Fibroblast of the aortic adventitia (primary cell): ENCODE measurements around the gene STK10. TPM values are rescaled to one million over a fixed set of nuclear protein-coding genes. Genes with fewer than 3 reads are reported as not detected.

Experiments
- DNase-seq: peaks from one replicate; pipeline ENCODE4 v3.0.0-alpha.2; 2010; ENCODE audit warnings: low read depth
- H3K4me3 ChIP-seq: 2 replicates; pipeline ENCODE4 v1.5.1; 2011; ENCODE audit warnings: low read depth, mild to moderate bottlenecking, control low read depth, low read length, moderate library complexity
- total RNA-seq: library from RNA; depleted of rRNA; stranded (reverse); fragments of >200 nt; gene quantifications from 2 replicates; pipeline ENCODE4 v1.2.3, GENCODE V29; 2012; ENCODE audit warnings: low replicate concordance
- TF ChIP-seq, protein P1 (sequence below): IDR thresholded peaks from 2 replicates; pipeline ENCODE4 v1.5.1; 2011; ENCODE audit warnings: mild to moderate bottlenecking, low read length, control low read depth, inconsistent platforms; ENCODE audit not compliant: insufficient read depth

Gene STK10
- total RNA-seq, 1 donor, result 16.0 TPM

DNA sequence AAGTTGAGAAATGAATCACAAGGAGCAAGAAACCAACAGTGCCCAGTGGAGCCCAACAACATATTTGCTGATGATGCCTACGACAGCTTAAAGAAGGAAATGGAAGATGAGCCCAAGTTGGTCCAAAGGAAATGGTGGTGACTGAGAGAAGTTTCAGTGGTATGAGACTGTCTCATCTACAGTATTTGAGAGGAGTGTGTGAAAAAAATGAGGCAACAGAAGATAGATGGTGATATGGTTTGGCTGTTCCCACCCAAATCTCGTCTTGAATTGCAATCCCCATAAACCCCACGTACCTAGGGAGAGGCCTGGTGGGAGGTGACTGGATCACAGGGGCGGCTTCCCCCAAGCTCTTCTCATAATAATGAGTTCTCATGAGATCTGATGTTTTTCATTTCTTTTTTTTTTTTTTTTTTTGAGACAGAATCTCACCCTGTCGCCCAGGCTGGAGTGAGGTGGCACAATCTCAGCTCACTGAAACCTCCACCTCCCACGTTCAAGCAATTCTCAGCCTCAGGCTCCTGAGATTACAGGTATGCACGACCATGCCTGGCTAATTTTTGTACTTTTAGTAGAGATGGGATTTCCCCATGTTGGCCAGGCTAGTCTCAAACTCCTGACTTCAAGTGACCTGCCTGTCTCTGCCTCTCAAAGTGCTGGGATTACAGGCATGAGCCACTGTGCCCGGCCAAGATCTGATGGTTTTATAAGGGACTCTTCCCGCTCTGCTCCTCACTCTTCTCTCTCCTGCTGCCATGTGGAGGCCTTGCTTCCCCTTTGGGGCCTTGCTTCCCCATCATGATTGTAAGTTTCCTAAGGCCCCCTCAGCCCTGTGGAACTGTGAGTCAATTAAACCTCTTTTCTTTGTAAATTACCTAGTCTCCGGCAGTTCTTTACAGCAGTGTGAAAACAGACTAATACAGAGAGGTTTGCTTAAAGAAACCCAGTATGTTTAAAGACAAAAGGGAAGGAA is 36.2 kb upstream of the STK10 start:
- TF ChIP-seq, protein P1, sequence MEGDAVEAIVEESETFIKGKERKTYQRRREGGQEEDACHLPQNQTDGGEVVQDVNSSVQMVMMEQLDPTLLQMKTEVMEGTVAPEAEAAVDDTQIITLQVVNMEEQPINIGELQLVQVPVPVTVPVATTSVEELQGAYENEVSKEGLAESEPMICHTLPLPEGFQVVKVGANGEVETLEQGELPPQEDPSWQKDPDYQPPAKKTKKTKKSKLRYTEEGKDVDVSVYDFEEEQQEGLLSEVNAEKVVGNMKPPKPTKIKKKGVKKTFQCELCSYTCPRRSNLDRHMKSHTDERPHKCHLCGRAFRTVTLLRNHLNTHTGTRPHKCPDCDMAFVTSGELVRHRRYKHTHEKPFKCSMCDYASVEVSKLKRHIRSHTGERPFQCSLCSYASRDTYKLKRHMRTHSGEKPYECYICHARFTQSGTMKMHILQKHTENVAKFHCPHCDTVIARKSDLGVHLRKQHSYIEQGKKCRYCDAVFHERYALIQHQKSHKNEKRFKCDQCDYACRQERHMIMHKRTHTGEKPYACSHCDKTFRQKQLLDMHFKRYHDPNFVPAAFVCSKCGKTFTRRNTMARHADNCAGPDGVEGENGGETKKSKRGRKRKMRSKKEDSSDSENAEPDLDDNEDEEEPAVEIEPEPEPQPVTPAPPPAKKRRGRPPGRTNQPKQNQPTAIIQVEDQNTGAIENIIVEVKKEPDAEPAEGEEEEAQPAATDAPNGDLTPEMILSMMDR, result no peak
- no peak overlapping the region for H3K4me3 ChIP-seq
- DNase-seq, result no peak

DNA sequence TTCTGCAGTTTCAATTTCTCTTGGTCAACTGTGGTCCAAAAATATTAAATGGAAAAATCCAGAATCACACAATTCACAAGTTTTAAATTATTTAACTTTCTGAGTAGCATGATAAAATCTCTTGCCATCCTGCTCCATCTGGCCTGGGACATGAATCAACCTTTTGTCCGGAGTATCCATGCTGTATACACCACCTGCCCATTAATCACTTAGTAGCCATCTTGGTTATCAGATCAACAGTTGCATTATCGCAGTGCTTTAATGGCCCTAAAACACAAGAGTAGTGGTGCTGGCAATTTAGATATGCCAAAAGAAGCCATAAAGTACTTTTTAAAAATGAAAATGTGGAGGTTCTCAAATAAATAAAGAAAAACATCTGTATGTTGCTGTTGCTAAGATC is 31.3 kb upstream of the STK10 start:
- no peak for DNase-seq
- TF ChIP-seq, protein P1, result no peak
- no peak overlapping the region for H3K4me3 ChIP-seq

DNA sequence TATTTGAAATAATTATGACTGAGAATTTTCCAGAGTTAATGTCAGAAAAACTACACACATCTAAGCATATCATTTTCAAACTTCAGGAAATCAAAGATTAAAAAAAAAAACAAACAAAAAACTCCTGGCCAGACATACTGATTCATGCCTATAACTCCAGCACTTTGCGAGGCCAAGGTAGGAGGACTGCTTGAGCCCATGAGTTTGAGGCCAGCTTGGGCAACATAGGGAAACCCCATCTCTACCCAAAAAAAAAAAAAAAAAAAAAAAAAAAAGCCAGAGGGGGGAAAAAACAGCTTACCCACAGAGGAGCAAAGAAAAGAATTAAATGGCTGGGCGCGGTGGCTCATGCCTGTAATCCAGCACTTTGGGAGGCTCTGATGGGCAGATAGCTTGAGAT is 28.3 kb upstream of the STK10 start:
- DNase-seq, result peak; percentile 19
- TF ChIP-seq, protein P1, result no peak
- H3K4me3 ChIP-seq, result no peak overlapping the region

DNA sequence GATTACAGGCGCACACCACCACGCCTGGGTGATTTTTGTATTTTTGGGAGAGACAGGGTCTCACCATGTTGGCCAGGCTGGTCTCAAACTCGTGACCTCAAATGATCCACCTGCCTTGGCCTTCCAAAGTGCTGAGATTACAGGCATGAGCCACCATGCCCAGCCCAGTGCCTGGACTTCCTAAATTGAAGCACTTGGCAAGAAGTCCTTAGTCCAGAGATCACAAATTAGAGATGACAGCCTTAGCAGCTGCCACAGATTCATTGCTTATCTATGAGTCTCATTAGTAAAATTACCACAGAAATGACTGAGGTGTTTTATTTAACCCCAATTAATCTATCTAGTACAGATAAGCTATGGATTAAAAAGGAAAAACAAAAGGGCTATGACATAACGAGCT is 25.1 kb upstream of the STK10 start:
- TF ChIP-seq, protein P1, result no peak
- no peak for DNase-seq
- no peak overlapping the region for H3K4me3 ChIP-seq

DNA sequence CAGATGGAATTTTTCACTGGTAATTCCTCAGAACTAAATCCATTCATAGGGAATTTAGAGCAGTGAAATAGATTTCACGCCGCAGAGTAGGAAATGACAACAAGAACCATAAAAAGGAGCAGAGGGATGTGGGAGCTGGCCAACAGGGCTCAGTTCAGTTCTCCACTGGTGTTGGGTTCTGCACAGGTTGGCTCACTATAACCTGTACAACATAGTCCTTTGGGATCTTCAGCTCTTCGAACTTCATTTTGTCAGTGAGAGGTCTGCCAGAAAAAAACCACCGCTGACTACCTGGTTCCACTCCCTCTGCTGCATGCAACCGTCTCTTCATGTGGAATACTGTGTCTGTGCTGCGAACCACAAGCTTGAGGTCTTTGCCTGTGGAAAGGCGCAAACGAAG is 23.7 kb upstream of the STK10 start:
- TF ChIP-seq, protein P1, result no peak
- DNase-seq, result no peak

DNA sequence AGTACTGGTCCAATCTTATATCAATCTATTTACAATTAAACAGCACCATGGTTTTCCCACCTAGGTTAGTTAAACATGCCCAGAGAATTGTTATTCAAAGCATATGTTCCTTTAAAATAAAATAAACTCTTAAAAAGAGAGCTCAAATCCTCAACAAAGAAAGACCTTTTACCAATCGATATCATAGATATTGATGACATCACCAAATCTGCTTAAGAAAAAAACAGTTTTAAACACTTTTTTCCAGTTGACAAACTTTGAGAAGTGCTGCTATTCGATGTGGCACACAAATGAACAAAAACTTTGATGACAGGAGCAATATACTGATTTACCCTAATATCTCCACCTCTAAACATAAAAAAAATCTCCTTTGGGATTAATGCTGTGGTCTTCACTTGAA is 21.7 kb upstream of the STK10 start:
- no peak overlapping the region for H3K4me3 ChIP-seq
- TF ChIP-seq, protein P1, result no peak
- no peak for DNase-seq

More for the DNA sequence above, 23.7 kb upstream of the STK10 start:
- no peak overlapping the region for H3K4me3 ChIP-seq
